ENCODE results near the gene ADARB2.

ADARB2 gene

DNA sequence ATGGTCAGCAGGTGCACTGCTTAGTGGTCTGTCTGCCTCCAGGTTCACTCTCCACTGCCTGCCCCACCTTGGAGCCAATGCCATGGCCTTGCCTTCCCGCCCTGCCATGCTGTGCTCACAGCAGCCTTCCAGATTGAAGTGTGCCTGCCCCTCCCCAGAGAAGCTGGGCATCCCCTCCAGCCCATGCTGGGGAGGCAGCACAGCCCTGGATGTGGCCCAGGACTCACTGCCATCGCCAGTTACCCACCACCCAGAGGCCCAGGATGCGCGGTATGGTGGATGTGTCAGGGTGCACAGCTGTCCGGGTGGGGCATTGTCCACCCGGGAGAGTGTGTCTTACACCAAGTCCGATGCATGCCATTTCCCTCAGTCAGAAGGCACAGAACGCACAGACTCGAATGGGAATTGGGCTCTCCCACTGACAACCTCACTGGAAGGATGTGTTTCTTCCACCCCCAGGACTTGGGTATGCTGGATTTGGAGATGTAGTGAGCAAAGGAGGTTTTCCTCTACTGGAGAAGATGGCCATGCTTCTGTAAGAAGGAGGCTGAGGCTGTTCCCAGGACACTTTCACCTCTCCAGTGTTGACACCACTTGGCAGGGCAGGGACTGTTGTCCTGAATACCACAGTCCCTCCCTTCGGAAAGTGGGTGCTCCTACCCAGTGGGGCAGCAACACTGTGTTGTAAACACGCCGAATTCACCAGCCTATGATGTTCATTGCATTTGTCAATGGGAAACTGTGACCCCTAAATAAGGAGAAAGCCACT, 122.0 kb downstream of the ADARB2 start:
- ATAC-seq (no peak), DNase-seq (no peak)

DNA sequence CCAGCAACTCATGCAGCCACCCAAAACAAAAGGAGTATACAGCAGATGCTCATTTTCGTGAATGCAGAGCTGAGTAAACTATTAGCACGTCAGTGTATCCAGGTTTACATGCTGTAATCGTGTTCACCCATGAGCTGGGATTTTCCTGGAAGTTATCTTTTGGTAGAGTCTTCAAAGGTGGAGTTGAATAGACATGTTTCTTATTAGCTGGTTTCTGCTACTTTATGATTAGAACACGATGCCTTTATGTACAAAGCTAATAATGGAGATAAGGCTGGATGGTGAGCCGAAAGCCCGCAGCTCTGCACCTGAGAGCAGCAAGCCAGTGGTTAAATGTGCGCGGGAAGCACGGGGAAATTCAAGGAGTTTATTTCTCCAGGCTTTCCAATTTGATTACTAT, 123.8 kb downstream of the ADARB2 start:
- DNase-seq (no peak), ATAC-seq (no peak)

DNA sequence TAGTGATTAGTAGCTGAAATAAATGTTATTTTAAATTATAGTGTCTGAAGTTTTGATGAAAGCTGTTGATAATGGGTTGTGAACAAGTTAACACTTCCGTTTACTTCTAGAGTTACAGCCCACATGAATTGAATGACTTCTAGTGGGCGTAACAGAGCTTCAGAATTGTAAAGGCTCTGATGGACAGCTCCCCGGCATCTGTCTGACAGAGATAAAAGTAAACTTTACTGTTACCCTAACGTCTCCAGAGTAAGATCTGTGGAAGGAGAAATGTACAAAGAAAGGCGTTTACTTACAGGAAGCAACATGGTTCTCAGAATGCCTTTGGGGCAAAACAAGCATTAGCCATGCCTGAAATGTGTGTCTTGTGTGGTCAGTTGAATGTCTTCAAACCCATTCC, 124.4 kb downstream of the ADARB2 start:
- ATAC-seq (no peak), DNase-seq (no peak)

- ATAC-seq: no peak
- no peak for DNase-seq
Measured at GRCh38 chr10:1611936-1612550, 125.3 kb downstream of the ADARB2 start.

GRCh38 chr10:1610986-1611770, 126.1 kb downstream of the ADARB2 start:
- ATAC-seq (no peak), DNase-seq (no peak)

DNA sequence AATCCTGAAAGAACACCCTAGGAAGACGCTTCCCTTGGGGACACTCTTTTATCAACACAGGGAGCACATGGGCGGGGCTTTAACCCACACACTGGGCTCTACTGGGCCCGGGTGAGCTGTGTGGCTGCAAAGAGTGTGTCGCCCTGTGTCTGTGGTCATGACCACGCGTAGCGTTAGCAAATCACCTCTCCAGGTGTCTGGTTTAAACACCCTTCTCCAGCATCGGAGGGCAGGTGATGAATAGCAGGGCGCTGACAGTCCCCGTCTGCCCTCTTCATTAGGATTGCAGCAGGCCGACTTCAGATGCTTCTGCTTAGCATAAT, 127.7 kb downstream of the ADARB2 start:
- DNase-seq (no peak), ATAC-seq (no peak)

GRCh38 chr10:1608851-1609647, 128.3 kb downstream of the ADARB2 start:
- DNase-seq (no peak), ATAC-seq (no peak)

GRCh38 chr10:1608408-1608807, 128.9 kb downstream of the ADARB2 start:
- ATAC-seq (no peak), DNase-seq (no peak)

DNA sequence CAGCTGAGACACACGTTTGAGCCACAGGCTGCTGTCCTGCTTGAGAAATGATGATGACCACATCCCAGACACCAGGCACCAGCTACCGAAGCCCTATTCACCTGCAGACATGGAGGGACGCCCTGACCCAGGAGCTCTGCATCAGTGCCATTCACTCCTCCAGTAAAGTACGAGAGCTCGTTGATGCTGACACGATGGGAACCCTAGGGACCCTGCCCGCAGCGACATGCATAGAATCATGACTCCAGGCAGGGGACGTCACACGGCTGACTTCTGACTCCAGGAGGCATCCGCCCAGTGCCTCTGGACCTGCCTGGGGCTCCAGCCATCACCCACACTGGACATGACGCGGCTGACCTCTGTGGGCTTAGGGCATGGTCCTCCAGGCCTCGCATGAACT, 129.9 kb downstream of the ADARB2 start:
- DNase-seq: no peak
- no peak for ATAC-seq

- ATAC-seq: no peak
- no peak for DNase-seq
Measured at GRCh38 chr10:1605999-1606940, 131.1 kb downstream of the ADARB2 start.

GRCh38 chr10:1605121-1605520, 132.2 kb downstream of the ADARB2 start:
- DNase-seq (no peak), ATAC-seq (no peak)

DNA sequence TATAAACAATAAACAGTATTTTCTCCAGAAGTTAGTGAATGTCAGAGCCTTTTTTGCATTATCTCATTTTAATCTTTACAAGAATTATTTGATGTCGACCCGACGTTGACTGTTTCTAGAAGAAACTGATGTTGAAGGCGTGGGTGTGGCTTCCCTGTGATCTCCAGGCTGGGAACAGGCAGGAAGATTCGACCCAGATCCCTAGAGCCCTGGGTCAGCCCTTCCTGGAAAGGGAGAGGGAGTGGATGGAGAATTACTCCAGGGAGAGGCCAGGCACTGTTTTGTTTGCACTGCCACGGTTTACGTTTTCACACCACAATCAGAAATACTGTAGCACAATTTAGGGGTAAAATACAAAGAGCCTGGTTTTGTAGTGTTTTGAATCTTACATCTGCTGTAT, 133.1 kb downstream of the ADARB2 start:
- DNase-seq (no peak), ATAC-seq (no peak)

- ATAC-seq: no peak
Measured at GRCh38 chr10:1603181-1603580, 134.1 kb downstream of the ADARB2 start.

DNA sequence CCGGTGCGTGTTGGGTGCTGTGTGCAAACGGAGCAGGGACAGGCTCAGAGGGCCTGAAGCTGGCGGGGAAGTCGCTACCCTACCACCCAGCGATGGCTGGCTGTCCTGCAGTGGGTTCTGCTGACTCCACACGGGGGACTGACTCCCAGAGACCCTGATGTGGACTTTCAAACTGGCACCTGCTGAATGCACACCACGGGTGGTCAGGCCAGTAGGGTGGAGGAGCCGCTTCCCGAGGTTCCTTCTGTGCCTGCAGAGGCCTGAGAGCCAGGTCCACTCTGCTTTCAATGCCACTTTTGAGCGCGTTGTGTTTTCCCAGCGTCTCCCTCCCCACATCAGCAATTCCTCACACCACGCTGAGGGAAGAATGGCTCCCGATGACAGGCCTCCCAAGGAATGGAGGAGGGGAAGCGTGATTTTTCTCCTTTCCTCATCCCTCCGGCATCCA, 135.3 kb downstream of the ADARB2 start:
- no peak for ATAC-seq
- DNase-seq: no peak

More at GRCh38 chr10:1603181-1603580, 134.1 kb downstream of the ADARB2 start:
- no peak for DNase-seq

DNA sequence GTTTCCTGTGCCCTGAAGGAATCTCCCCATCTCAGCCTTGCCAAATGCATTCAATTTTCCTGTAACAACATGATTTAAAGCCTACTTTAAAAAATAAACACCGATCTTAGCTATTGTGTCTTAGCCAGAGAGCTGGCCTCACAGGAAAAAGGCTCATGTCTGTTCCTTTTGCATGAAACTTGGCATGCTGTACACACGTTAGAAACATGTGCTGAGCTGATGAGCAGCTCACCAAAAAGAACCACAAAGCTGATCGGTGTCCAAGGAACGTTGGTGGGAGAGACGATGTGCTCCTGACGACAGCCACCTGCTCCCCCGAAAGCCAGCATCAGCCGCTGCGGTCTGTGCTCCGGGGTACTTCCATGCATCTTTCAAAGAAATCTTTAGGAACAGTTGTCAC, 135.9 kb downstream of the ADARB2 start:
- ATAC-seq (no peak), DNase-seq (no peak)

GRCh38 chr10:1600861-1601260, 136.5 kb downstream of the ADARB2 start:
- ATAC-seq (no peak), DNase-seq (no peak)

DNA sequence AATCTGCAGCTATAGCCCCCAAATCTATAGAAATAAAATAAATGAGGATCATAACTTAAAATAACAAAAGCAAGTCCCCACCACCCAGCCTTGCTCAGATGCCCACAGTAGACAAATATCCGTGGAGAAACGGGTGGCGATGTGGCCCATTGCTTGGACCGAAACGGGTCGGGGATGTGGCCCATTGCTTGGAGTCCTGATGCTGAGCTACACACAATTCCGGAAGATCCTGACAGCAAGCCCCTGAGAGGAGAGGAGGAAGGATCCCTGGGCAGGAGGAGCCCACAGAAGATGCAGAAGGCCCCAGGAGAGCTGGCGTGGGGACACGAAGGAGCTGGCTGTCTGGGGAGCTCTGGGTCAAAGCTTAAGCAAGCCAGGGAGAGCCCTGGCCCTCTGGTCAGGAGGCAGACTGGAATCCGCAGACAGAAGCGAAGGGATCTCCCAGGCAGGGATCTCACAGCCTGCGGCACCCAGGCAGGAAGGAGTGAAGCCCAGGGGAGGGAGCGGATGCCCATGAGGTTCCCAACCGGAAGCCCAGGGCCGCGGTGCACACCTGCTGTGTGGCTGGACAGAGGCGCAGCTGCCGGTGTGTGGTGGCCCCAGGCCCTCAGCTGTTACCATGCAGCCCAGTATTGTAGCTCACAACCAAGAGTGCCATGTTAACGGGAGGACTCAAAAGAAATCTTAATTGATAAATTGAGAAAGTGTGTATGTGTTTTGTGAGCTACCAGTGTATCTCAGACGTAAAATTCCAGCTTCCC, 138.8 kb downstream of the ADARB2 start:
- DNase-seq: no peak
- no peak for ATAC-seq

GRCh38 chr10:1597370-1598146, 139.8 kb downstream of the ADARB2 start:
- no peak for DNase-seq
- no peak for ATAC-seq

DNA sequence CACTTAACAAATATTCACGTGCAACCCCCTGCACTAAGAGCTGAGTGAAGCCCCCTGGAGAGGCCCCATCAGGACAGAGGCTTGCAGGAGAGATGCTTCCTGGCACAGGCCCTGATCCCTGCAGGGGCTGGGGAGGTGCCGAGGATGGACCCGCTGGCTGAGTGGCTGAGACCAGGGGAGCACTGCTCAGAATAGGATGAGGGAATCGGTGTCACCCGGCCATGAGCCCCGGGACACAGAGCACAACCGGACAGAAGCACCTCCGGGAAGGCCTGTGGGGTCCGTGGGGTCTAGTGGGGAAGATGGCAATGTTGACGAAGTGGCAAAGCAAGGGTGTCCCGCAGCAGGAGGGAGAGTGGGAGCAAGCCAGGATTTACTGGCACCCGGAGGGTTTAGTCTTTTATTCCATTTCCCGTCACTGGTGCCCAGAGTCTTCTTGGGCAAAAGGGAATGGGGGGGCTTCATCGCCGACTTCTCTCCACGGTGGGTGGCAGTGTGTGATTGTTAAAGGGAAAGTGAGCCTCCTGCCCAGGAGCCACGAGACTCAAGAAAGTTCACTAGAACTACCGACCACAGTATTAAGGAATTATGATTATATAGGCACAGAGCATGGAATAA, 140.7 kb downstream of the ADARB2 start:
- ATAC-seq (no peak), DNase-seq (no peak)
